ENCODE data around the gene SPINK13. TPM values are rescaled to one million over a fixed set of nuclear protein-coding genes. Genes with fewer than 3 reads are reported as not detected.

SPINK13 gene, protein sequence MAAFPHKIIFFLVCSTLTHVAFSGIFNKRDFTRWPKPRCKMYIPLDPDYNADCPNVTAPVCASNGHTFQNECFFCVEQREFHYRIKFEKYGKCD
- total RNA-seq (under 1 TPM in 1 of 2 donors, not detected in 1; 0.50 TPM), polyA plus RNA-seq (ENCODE audit: insufficient read depth, low read depth, low replicate concordance) (3.0 TPM)
- long read RNA-seq, donor 1: 0 reads
- long read RNA-seq, donor 2: 0 reads

DNA sequence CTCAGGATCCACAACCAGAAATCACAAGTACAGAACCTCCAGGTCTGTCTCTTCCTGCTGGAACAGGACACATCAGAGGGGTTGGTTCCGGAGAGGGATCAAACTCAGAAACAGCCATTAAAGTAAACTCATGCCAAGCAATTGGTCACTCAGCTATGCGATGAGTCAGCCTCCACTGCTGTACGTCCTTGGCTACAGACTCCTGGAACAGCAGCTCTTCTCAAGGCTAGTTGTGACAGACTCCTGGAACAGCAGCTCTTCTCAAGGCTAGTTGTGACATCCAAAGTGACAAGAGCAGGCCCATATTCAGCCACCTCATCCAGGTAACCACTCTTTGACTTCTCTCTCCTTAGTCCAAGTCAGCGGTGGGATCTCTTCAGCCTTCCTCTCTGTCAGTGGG, at the start of gene SPINK13:
Gene SPINK13 (plus strand): TSS at position 229 of the 400 bp plus-strand sequence. CDS start 1,279 bp downstream, outside the sequence.
- Histone ChIP-seq H3K4me3 (no peak within 1 kb of the TSS), H3K27ac (peak within 1 kb of the TSS in 1 of 2 donors; percentile 77), H3K4me1 (no peaks in the 10 kb centered on the region), H3K9me3 (no peaks in the 10 kb centered on the region), H3K27me3 (no peaks in the 10 kb centered on the region), H3K36me3 (ENCODE audit: low read depth, missing control alignments) (no peaks in the 10 kb centered on the region)
- intact Hi-C loops (cut with DNase I; ENCODE audit: low total_unique reads): no loop called here
- DNase-seq: peak; percentile 44
- 56 to 58% methylated on average over 4 of the region's 4 CpGs for WGBS, 2 donors
- TF ChIP-seq POLR2A (IDR thresholded peaks at IDR 0.05): no peak
- TF ChIP-seq, protein P1, sequence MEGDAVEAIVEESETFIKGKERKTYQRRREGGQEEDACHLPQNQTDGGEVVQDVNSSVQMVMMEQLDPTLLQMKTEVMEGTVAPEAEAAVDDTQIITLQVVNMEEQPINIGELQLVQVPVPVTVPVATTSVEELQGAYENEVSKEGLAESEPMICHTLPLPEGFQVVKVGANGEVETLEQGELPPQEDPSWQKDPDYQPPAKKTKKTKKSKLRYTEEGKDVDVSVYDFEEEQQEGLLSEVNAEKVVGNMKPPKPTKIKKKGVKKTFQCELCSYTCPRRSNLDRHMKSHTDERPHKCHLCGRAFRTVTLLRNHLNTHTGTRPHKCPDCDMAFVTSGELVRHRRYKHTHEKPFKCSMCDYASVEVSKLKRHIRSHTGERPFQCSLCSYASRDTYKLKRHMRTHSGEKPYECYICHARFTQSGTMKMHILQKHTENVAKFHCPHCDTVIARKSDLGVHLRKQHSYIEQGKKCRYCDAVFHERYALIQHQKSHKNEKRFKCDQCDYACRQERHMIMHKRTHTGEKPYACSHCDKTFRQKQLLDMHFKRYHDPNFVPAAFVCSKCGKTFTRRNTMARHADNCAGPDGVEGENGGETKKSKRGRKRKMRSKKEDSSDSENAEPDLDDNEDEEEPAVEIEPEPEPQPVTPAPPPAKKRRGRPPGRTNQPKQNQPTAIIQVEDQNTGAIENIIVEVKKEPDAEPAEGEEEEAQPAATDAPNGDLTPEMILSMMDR (IDR thresholded peaks at IDR 0.05): no peak

DNA sequence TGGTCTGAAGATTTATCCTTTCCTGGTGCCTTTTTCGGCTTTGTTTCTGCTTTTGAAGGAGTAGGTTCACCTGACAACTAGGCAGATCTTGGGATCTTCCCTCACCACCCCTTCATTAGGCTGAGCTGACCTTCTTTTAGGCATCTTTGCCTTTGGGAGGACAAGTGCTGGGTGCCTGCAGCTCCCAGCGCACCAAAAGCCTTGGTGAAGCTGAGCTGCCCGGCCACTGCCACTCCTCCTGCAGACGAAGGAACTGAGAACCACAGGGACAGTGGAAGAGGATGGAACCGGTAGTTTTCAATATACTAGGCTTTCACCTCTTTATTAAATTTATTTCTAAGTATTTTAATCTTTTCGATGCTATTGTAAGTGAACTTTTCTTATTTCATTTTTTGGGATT, 47.1 kb upstream of the SPINK13 start:
- no peaks in the 10 kb centered on the region for H3K4me1 ChIP-seq
- H3K4me3 ChIP-seq: no peak overlapping the region
- intact Hi-C loops (cut with DNase I; ENCODE audit: low total_unique reads): no loop called here
- TF ChIP-seq, protein P1 (IDR thresholded peaks at IDR 0.05): no peak
- TF ChIP-seq POLR2A (IDR thresholded peaks at IDR 0.05): no peak
- 79 to 86% methylated on average over 6 of the region's 6 CpGs for WGBS, 2 donors
- no peak overlapping the region for H3K27ac ChIP-seq
- no peaks in the 10 kb centered on the region for H3K9me3 ChIP-seq
- no peak for DNase-seq
- no peaks in the 10 kb centered on the region for H3K36me3 ChIP-seq (ENCODE audit: low read depth, missing control alignments)
- H3K27me3 ChIP-seq: no peaks in the 10 kb centered on the region

DNA sequence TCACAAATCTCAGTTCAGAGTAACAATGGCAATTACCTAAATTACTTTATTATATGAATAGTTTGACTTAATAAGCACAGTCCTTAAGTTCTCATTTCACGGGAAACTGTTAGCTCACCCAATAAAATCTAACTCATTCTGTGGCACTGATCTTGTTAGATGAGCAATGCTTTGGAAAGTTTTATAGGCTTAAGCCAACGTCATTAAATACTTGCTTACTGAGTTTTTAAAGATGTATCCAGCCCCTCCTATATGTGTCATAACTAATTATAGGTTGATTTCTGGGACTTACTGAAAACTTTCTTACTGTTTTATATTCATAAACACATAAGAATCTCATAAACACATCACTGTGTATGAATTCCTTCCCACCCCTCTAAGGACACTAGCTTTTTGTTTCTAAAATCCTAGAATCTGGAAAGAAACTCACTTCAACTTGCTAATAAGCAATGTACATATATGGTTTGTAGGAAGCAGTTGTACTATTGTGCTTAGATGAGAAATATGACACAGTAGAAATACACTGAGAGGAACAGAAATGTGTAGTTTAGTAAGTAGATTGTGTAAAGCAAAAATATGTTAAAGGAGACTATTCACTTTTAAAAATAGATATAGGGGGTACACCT, 44.4 kb upstream of the SPINK13 start:
- intact Hi-C loops (cut with DNase I; ENCODE audit: low total_unique reads): no loop called here
- no peaks in the 10 kb centered on the region for H3K27me3 ChIP-seq
- no peak for DNase-seq
- H3K36me3 ChIP-seq (ENCODE audit: low read depth, missing control alignments): no peaks in the 10 kb centered on the region
- H3K9me3 ChIP-seq: no peaks in the 10 kb centered on the region
- no peak overlapping the region for H3K4me3 ChIP-seq
- H3K27ac ChIP-seq: no peak overlapping the region
- no peaks in the 10 kb centered on the region for H3K4me1 ChIP-seq
- 81 to 86% methylated on average over 2 of the region's 2 CpGs for WGBS, 2 donors
- TF ChIP-seq, protein P1 (IDR thresholded peaks at IDR 0.05): no peak
- no peak for TF ChIP-seq POLR2A (IDR thresholded peaks at IDR 0.05)

DNA sequence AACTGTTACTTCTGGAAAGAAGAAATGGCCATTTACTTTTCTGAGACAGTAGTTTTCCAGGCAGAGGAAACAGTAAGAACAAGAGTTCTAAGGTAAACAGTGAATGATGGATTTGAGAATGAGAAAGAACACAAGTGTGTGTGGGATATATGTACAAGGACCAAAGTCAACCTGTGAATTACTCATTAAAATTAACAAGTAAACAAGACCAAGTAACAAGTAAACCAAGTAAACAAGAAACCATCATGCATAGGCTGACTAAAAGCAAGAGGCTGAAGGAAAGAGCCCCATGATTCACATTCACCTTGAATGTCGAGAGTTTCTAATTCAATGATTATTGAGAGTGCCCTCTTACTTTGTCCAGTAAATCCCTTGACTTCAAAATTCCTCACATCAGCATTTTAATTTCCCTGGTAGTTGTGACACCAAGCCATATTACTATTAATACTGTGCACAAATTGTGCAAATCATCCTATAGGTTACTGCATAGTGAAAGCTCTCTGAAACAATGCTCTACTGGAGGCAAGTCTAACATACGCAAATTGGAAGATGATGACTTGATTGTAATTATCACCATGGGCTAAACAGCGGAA, 40.1 kb upstream of the SPINK13 start:
- Histone ChIP-seq H3K4me3 (no peak overlapping the region), H3K9me3 (no peaks in the 10 kb centered on the region), H3K27me3 (no peaks in the 10 kb centered on the region), H3K4me1 (no peaks in the 10 kb centered on the region), H3K36me3 (ENCODE audit: low read depth, missing control alignments) (no peaks in the 10 kb centered on the region), H3K27ac (no peak overlapping the region)
- no peak for DNase-seq
- TF ChIP-seq, protein P1 (IDR thresholded peaks at IDR 0.05): no peak
- TF ChIP-seq POLR2A (IDR thresholded peaks at IDR 0.05): no peak
- WGBS, 2 donors: 89 to 96% methylated on average over 3 of the region's 3 CpGs
- intact Hi-C loops (cut with DNase I; ENCODE audit: low total_unique reads): no loop called here

All from testis (tissue), 5 donors.